ENCODE data around the gene HTR3A.

Gene HTR3A

GRCh38 chr11:113994077-113994954, 19.4 kb downstream of the HTR3A start:
- peak; percentile 76 for TF ChIP-seq CTCF (IDR thresholded peaks at IDR 0.05; ENCODE audit: low read depth, low read length, missing control alignments)
- DNase-seq (ENCODE audit: low read depth), result no peak
- no peak overlapping the region for H3K4me3 ChIP-seq (ENCODE audit: low read depth, low read length)
- in situ Hi-C loops (cut with HindIII; ENCODE audit: low sequenced_read_pairs), result no loop called here

- no peak for TF ChIP-seq CTCF (IDR thresholded peaks at IDR 0.05; ENCODE audit: low read depth, low read length, missing control alignments)
- no peak for DNase-seq (ENCODE audit: low read depth)
- H3K4me3 ChIP-seq (ENCODE audit: low read depth, low read length), result no peak overlapping the region
- in situ Hi-C loops (cut with HindIII; ENCODE audit: low sequenced_read_pairs), result no loop called here
These were observed 22.6 kb downstream of the HTR3A start for GRCh38 chr11:113997473-113997872.

- no peak overlapping the region for H3K4me3 ChIP-seq (ENCODE audit: low read depth, low read length)
- no peak for TF ChIP-seq CTCF (IDR thresholded peaks at IDR 0.05; ENCODE audit: low read depth, low read length, missing control alignments)
- no peak for DNase-seq (ENCODE audit: low read depth)
- in situ Hi-C loops (cut with HindIII; ENCODE audit: low sequenced_read_pairs), result no loop called here
These were observed 23.7 kb downstream of the HTR3A start for GRCh38 chr11:113998574-113998973.

GRCh38 chr11:114000526-114000925, 25.6 kb downstream of the HTR3A start:
- H3K4me3 ChIP-seq (ENCODE audit: low read depth, low read length), result no peak overlapping the region
- no peak for DNase-seq (ENCODE audit: low read depth)
- in situ Hi-C loops (cut with HindIII; ENCODE audit: low sequenced_read_pairs), result no loop called here
- no peak for TF ChIP-seq CTCF (IDR thresholded peaks at IDR 0.05; ENCODE audit: low read depth, low read length, missing control alignments)

GRCh38 chr11:114001416-114001815, 26.5 kb downstream of the HTR3A start:
- no peak for TF ChIP-seq CTCF (IDR thresholded peaks at IDR 0.05; ENCODE audit: low read depth, low read length, missing control alignments)
- in situ Hi-C loops (cut with HindIII; ENCODE audit: low sequenced_read_pairs), result no loop called here
- DNase-seq (ENCODE audit: low read depth), result no peak
- H3K4me3 ChIP-seq (ENCODE audit: low read depth, low read length), result no peak overlapping the region

- DNase-seq (ENCODE audit: low read depth), result no peak
- in situ Hi-C loops (cut with HindIII; ENCODE audit: low sequenced_read_pairs), result no loop called here
- TF ChIP-seq CTCF (IDR thresholded peaks at IDR 0.05; ENCODE audit: low read depth, low read length, missing control alignments), result no peak
- H3K4me3 ChIP-seq (ENCODE audit: low read depth, low read length), result no peak overlapping the region
These were observed 33.4 kb downstream of the HTR3A start for GRCh38 chr11:114008331-114008730.

Measured in astrocyte of the cerebellum (primary cell).